Activated naive CD4-positive, alpha-beta T cell treated with anti-CD3 and anti-CD28 coated beads, Interleukin-2, amount 50 U/mL, for 24 hours (primary cell): ENCODE measurements around the gene TOLLIP.
"Not testable (repeated sequence)": the region's sequence is repeated elsewhere in the genome, so short reads cannot be mapped to it uniquely, and the experiment has no call there.

Experiments used
- H3K27ac Mint-ChIP-seq: one replicate; pipeline ENCODE4 v1.8.0; 2021; ENCODE audit warnings: mild to moderate bottlenecking, mixed read lengths
- H3K27me3 Mint-ChIP-seq: one replicate; pipeline ENCODE4 v1.8.0; 2021; ENCODE audit warnings: mixed read lengths
- H3K36me3 Mint-ChIP-seq: one replicate; pipeline ENCODE4 v1.8.0; 2021; ENCODE audit warnings: mixed read lengths
- H3K4me1 Mint-ChIP-seq: one replicate; pipeline ENCODE4 v1.8.0; 2021; ENCODE audit warnings: mixed read lengths
- H3K4me3 Mint-ChIP-seq: one replicate; pipeline ENCODE4 v1.8.0; 2021; ENCODE audit warnings: mild to moderate bottlenecking, mixed read lengths
- H3K9me3 Mint-ChIP-seq: one replicate; pipeline ENCODE4 v1.8.0; 2021; ENCODE audit warnings: mixed read lengths

TOLLIP gene

GRCh38 chr11:1246301-1246700 is 63.1 kb downstream of the TOLLIP start:
- H3K9me3 Mint-ChIP-seq, H3K4me1 Mint-ChIP-seq, H3K36me3 Mint-ChIP-seq, H3K27ac Mint-ChIP-seq, H3K4me3 Mint-ChIP-seq, H3K27me3 Mint-ChIP-seq: not testable (repeated sequence)

- not testable (repeated sequence) for H3K9me3 Mint-ChIP-seq, H3K4me3 Mint-ChIP-seq, H3K36me3 Mint-ChIP-seq, H3K27me3 Mint-ChIP-seq, H3K27ac Mint-ChIP-seq, H3K4me1 Mint-ChIP-seq
Observed at GRCh38 chr11:1245717-1246116, 63.7 kb downstream of the TOLLIP start.

GRCh38 chr11:1244557-1244956 is 64.9 kb downstream of the TOLLIP start:
- not testable (repeated sequence) for H3K4me1 Mint-ChIP-seq, H3K4me3 Mint-ChIP-seq, H3K36me3 Mint-ChIP-seq, H3K27me3 Mint-ChIP-seq, H3K27ac Mint-ChIP-seq, H3K9me3 Mint-ChIP-seq

- not testable (repeated sequence) for H3K4me1 Mint-ChIP-seq, H3K27me3 Mint-ChIP-seq, H3K36me3 Mint-ChIP-seq, H3K4me3 Mint-ChIP-seq, H3K9me3 Mint-ChIP-seq, H3K27ac Mint-ChIP-seq
Observed at GRCh38 chr11:1243521-1243920, 65.9 kb downstream of the TOLLIP start.

- not testable (repeated sequence) for H3K9me3 Mint-ChIP-seq, H3K27me3 Mint-ChIP-seq, H3K4me1 Mint-ChIP-seq, H3K4me3 Mint-ChIP-seq, H3K27ac Mint-ChIP-seq, H3K36me3 Mint-ChIP-seq
Observed at GRCh38 chr11:1242751-1243150, 66.7 kb downstream of the TOLLIP start.

- H3K27ac Mint-ChIP-seq: no peak overlapping the region
- H3K36me3 Mint-ChIP-seq: no peaks in the 10 kb centered on the region
- no peaks in the 10 kb centered on the region for H3K27me3 Mint-ChIP-seq
- H3K4me3 Mint-ChIP-seq: no peak overlapping the region
- H3K9me3 Mint-ChIP-seq: no peaks in the 10 kb centered on the region
- no peaks in the 10 kb centered on the region for H3K4me1 Mint-ChIP-seq
Observed at GRCh38 chr11:1242289-1242688, 67.1 kb downstream of the TOLLIP start.

GRCh38 chr11:1241706-1242105 is 67.7 kb downstream of the TOLLIP start:
- Mint-ChIP-seq H3K36me3 (no peaks in the 10 kb centered on the region), H3K4me1 (no peaks in the 10 kb centered on the region), H3K4me3 (no peak overlapping the region), H3K9me3 (no peaks in the 10 kb centered on the region), H3K27ac (no peak overlapping the region), H3K27me3 (no peaks in the 10 kb centered on the region)

- no peaks in the 10 kb centered on the region for H3K27me3 Mint-ChIP-seq
- H3K4me1 Mint-ChIP-seq: no peaks in the 10 kb centered on the region
- no peaks in the 10 kb centered on the region for H3K9me3 Mint-ChIP-seq
- no peak overlapping the region for H3K27ac Mint-ChIP-seq
- no peak overlapping the region for H3K4me3 Mint-ChIP-seq
- H3K36me3 Mint-ChIP-seq: no peaks in the 10 kb centered on the region
Observed at GRCh38 chr11:1240771-1241170, 68.7 kb downstream of the TOLLIP start.

GRCh38 chr11:1239596-1240205 is 69.7 kb downstream of the TOLLIP start:
- H3K4me1 Mint-ChIP-seq: no peaks in the 10 kb centered on the region
- no peaks in the 10 kb centered on the region for H3K36me3 Mint-ChIP-seq
- H3K9me3 Mint-ChIP-seq: no peaks in the 10 kb centered on the region
- no peak overlapping the region for H3K27ac Mint-ChIP-seq
- no peaks in the 10 kb centered on the region for H3K27me3 Mint-ChIP-seq
- no peak overlapping the region for H3K4me3 Mint-ChIP-seq

GRCh38 chr11:1238767-1239595 is 70.5 kb downstream of the TOLLIP start:
- no peak overlapping the region for H3K4me3 Mint-ChIP-seq
- H3K27me3 Mint-ChIP-seq: no peaks in the 10 kb centered on the region
- H3K4me1 Mint-ChIP-seq: no peaks in the 10 kb centered on the region
- no peaks in the 10 kb centered on the region for H3K36me3 Mint-ChIP-seq
- no peak overlapping the region for H3K27ac Mint-ChIP-seq
- no peaks in the 10 kb centered on the region for H3K9me3 Mint-ChIP-seq

- Mint-ChIP-seq H3K4me1 (no peaks in the 10 kb centered on the region), H3K27ac (no peak overlapping the region), H3K36me3 (no peaks in the 10 kb centered on the region), H3K27me3 (no peaks in the 10 kb centered on the region), H3K4me3 (no peak overlapping the region), H3K9me3 (no peaks in the 10 kb centered on the region)
Observed at GRCh38 chr11:1237851-1238250, 71.6 kb downstream of the TOLLIP start.

- H3K27ac Mint-ChIP-seq: no peak overlapping the region
- H3K27me3 Mint-ChIP-seq: no peaks in the 10 kb centered on the region
- no peaks in the 10 kb centered on the region for H3K36me3 Mint-ChIP-seq
- no peak overlapping the region for H3K4me3 Mint-ChIP-seq
- no peaks in the 10 kb centered on the region for H3K9me3 Mint-ChIP-seq
- H3K4me1 Mint-ChIP-seq: no peaks in the 10 kb centered on the region
Observed at GRCh38 chr11:1237128-1237580, 72.3 kb downstream of the TOLLIP start.

GRCh38 chr11:1236316-1237127 is 72.9 kb downstream of the TOLLIP start:
- Mint-ChIP-seq H3K36me3 (no peaks in the 10 kb centered on the region), H3K4me3 (no peak overlapping the region), H3K9me3 (no peaks in the 10 kb centered on the region), H3K4me1 (no peaks in the 10 kb centered on the region), H3K27me3 (no peaks in the 10 kb centered on the region), H3K27ac (no peak overlapping the region)

GRCh38 chr11:1235901-1236315 is 73.5 kb downstream of the TOLLIP start:
- no peak overlapping the region for H3K27ac Mint-ChIP-seq
- H3K27me3 Mint-ChIP-seq: no peaks in the 10 kb centered on the region
- H3K9me3 Mint-ChIP-seq: no peaks in the 10 kb centered on the region
- H3K36me3 Mint-ChIP-seq: no peaks in the 10 kb centered on the region
- H3K4me1 Mint-ChIP-seq: no peaks in the 10 kb centered on the region
- H3K4me3 Mint-ChIP-seq: no peak overlapping the region

GRCh38 chr11:1235306-1235900 is 74.0 kb downstream of the TOLLIP start:
- H3K4me1 Mint-ChIP-seq: no peaks in the 10 kb centered on the region
- no peaks in the 10 kb centered on the region for H3K9me3 Mint-ChIP-seq
- no peak overlapping the region for H3K27ac Mint-ChIP-seq
- no peaks in the 10 kb centered on the region for H3K27me3 Mint-ChIP-seq
- H3K4me3 Mint-ChIP-seq: no peak overlapping the region
- H3K36me3 Mint-ChIP-seq: no peaks in the 10 kb centered on the region
